ENCODE measurements around the gene RNPEP.

DNA sequence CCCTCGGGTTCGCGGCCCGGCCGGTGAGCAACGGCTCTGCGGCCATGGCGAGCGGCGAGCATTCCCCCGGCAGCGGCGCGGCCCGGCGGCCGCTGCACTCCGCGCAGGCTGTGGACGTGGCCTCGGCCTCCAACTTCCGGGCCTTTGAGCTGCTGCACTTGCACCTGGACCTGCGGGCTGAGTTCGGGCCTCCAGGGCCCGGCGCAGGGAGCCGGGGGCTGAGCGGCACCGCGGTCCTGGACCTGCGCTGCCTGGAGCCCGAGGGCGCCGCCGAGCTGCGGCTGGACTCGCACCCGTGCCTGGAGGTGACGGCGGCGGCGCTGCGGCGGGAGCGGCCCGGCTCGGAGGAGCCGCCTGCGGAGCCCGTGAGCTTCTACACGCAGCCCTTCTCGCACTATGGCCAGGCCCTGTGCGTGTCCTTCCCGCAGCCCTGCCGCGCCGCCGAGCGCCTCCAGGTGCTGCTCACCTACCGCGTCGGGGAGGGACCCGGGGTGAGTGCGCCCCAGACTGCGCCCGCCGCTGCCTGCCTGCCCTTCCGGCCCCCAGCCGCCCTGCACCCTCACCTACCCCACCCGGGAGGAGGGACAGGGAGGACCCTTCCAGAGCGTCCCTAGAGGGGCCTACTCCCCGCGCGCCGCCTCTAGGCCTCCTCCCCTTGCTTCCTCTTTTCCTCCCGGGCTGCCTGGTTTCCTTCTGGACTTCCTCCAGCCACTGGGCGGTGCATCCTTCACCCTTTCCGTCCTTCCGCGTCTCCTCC, at the start of gene RNPEP:
- peak in 2 of 4 donors; percentile 64 to 70 for TF ChIP-seq POLR2A (IDR thresholded peaks at IDR 0.05)
- TF ChIP-seq, protein P1, sequence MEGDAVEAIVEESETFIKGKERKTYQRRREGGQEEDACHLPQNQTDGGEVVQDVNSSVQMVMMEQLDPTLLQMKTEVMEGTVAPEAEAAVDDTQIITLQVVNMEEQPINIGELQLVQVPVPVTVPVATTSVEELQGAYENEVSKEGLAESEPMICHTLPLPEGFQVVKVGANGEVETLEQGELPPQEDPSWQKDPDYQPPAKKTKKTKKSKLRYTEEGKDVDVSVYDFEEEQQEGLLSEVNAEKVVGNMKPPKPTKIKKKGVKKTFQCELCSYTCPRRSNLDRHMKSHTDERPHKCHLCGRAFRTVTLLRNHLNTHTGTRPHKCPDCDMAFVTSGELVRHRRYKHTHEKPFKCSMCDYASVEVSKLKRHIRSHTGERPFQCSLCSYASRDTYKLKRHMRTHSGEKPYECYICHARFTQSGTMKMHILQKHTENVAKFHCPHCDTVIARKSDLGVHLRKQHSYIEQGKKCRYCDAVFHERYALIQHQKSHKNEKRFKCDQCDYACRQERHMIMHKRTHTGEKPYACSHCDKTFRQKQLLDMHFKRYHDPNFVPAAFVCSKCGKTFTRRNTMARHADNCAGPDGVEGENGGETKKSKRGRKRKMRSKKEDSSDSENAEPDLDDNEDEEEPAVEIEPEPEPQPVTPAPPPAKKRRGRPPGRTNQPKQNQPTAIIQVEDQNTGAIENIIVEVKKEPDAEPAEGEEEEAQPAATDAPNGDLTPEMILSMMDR (IDR thresholded peaks at IDR 0.05): peak in 3 of 6 experiments; percentile 17 to 48 (median 31)
